DOHH2 (cell line): ENCODE measurements around the gene CFAP251.

Source experiments
- CTCF ChIP-seq: fragments of 200-600 bp; sonication (generic); IDR thresholded peaks from one replicate; pipeline ENCODE4 v1.5.1; 2014; ENCODE audit warnings: antibody characterized with exemption, mild to moderate bottlenecking, low read depth, low read length; ENCODE audit not compliant: poor library complexity, severe bottlenecking
- EZH2phosphoT487 ChIP-seq: fragments of 200-600 bp; sonication (generic); IDR thresholded peaks from 2 replicates; pipeline ENCODE4 v1.6.1; 2017; ENCODE audit warnings: borderline replicate concordance, mild to moderate bottlenecking, antibody characterized with exemption, low read length, moderate library complexity, mixed read lengths

- TF ChIP-seq CTCF (no peak), EZH2phosphoT487 (no peak)
Measured at GRCh38 chr12:121981456-121981855, 63.1 kb downstream of the CFAP251 start.
